Suprapubic skin (tissue), 3 donors: ENCODE data around the gene KRTCAP3.

Experiments used
- POLR2AphosphoS5 ChIP-seq, 3 donors: sonication (generic); formaldehyde crosslinking; IDR thresholded peaks; one replicate each; pipeline ENCODE4 v1.6.1; 2017; ENCODE audit warnings: antibody characterized with exemption in 3 of 3
- TF ChIP-seq, protein P1 (sequence below), 2 donors: fragments of 200-600 bp in 1 of 2; fragments of 450-650 bp in 1 of 2; sonication (generic) in 1 of 2; IDR thresholded peaks; one replicate each; pipeline ENCODE4 v1.5.1; 2016 to 2019; ENCODE audit warnings: antibody characterized with exemption in 2 of 2, mild to moderate bottlenecking in 1 of 2, moderate library complexity in 1 of 2

DNA sequence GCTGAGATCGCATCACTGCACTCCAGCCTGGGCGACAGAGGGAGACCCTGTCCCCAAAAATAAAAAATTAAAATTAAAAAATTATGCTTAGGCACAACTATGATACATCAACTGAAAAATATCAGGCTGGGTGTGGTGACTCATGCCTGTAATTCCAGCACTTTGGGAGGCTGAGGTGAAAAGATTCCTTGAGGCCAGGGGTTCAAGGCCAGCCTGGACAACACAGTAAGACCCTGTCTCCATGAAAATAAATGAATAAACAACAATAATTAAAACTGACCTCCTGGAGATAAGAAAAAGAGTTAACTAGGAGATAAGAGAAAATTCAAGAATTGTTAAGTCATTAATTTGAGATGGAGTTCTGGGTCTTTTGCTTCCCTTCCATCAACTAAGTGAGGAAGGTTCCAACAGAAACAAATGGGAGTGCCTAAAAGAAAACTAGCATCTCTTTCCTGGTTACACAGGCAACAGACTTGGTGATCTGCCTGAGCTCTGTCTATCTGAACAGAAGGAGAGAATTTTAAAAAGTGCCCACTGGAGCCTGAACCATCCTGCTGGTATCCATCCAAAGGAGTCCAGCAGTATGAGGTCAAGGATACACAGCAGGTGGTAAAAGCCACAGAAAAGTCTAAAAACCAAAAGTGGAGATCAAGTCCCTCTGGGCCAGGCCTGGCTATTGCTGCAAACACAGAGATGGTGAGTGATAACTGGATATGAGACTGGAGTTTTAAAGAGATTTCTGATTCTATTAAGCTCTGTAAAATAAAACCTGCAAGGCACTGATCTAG is 41.6 kb upstream of the KRTCAP3 start:
- no peak for TF ChIP-seq POLR2AphosphoS5 (IDR thresholded peaks at IDR 0.05)
- TF ChIP-seq, protein P1, sequence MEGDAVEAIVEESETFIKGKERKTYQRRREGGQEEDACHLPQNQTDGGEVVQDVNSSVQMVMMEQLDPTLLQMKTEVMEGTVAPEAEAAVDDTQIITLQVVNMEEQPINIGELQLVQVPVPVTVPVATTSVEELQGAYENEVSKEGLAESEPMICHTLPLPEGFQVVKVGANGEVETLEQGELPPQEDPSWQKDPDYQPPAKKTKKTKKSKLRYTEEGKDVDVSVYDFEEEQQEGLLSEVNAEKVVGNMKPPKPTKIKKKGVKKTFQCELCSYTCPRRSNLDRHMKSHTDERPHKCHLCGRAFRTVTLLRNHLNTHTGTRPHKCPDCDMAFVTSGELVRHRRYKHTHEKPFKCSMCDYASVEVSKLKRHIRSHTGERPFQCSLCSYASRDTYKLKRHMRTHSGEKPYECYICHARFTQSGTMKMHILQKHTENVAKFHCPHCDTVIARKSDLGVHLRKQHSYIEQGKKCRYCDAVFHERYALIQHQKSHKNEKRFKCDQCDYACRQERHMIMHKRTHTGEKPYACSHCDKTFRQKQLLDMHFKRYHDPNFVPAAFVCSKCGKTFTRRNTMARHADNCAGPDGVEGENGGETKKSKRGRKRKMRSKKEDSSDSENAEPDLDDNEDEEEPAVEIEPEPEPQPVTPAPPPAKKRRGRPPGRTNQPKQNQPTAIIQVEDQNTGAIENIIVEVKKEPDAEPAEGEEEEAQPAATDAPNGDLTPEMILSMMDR (IDR thresholded peaks at IDR 0.05), result no peak
